Measurements from ENCODE around the gene IGFLR1. TPM values are rescaled to one million over a fixed set of nuclear protein-coding genes. Genes with fewer than 3 reads are reported as not detected.
"Not testable (repeated sequence)": the region's sequence is repeated elsewhere in the genome, so short reads cannot be mapped to it uniquely, and the experiment has no call there.

Gene IGFLR1
- total RNA-seq, 2 donors from 2014 or later = 48.1 to 59.0 TPM

DNA sequence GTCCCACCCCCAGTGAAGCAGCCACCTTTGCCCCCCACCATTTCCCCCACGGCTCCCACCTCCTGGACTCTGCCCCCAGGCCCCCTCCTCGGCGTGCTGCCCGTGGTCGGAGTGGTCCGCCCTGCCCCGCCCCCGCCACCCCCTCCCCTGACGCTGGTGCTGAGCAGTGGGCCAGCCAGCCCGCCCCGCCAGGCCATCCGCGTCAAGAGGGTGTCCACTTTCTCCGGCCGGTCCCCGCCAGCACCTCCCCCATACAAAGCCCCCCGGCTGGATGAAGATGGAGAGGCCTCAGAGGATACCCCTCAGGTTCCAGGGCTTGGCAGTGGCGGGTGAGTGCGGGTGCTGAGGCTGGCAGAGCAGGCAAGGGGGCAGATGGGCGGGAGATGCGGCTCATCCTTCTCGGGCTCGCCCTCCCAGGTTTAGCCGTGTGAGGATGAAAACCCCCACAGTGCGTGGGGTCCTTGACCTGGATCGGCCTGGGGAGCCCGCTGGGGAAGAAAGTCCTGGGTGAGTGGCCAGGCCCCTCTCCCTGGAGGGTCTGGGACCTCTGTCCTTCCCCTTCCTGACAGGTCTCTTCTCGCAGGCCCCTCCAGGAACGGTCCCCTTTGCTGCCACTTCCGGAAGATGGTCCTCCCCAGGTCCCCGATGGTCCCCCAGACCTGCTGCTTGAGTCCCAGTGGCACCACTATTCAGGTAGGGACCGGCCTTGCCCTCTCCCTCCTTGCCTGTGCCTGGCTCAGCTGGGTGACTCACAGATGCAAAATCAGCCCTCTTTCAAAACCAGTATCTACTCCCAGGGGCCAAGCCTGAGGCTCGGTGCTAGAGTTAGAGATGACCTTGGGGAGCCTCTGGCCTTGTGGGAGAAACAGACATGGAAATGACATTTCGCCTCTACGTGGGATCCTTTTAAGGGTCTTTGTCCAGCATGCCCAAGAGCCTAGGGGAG, 8.8 kb downstream of the IGFLR1 start:
- DNase-seq (no peak), ATAC-seq (no peak)
- peaks cover 33% of the 10 kb centered on the region for H3K4me1 Mint-ChIP-seq
- peak overlapping the region; percentile 86 for H3K27ac Mint-ChIP-seq
- no peak overlapping the region for H3K4me3 Mint-ChIP-seq
- no peaks in the 10 kb centered on the region for H3K27me3 Mint-ChIP-seq
- H3K9me3 ChIP-seq (ENCODE audit: control insufficient read depth, low read length, poor library complexity, severe bottlenecking) = no peaks in the 10 kb centered on the region
- peaks cover 11% of the 10 kb centered on the region for H3K36me3 Mint-ChIP-seq (ENCODE audit: low read depth)

DNA sequence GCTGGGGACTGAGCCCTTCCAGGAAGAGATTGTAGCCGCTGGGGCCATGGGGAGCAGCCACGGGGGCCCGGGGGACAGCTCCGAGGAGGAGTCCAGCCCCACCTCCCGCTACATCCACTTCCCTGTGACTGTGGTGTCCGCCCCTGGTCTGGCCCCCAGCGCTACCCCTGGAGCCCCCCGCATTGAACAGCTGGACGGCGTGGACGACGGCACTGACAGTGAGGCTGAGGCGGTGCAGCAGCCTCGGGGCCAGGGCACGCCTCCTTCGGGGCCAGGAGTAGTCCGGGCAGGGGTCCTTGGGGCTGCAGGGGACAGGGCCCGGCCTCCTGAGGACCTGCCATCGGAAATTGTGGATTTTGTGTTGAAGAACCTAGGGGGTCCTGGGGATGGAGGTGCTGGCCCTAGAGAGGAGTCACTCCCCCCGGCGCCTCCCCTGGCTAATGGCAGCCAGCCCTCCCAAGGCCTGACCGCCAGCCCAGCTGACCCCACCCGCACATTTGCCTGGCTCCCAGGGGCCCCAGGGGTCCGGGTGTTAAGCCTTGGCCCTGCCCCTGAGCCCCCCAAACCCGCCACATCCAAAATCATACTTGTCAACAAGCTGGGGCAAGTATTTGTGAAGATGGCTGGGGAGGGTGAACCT, 9.6 kb downstream of the IGFLR1 start:
- DNase-seq (no peak), ATAC-seq (no peak)
- Mint-ChIP-seq H3K27me3 (no peaks in the 10 kb centered on the region), H3K36me3 (ENCODE audit: low read depth) (peaks cover 11% of the 10 kb centered on the region), H3K27ac (no peak overlapping the region), H3K4me3 (no peak overlapping the region), H3K4me1 (peaks cover 39% of the 10 kb centered on the region)
- no peaks in the 10 kb centered on the region for H3K9me3 ChIP-seq (ENCODE audit: control insufficient read depth, low read length, poor library complexity, severe bottlenecking)

DNA sequence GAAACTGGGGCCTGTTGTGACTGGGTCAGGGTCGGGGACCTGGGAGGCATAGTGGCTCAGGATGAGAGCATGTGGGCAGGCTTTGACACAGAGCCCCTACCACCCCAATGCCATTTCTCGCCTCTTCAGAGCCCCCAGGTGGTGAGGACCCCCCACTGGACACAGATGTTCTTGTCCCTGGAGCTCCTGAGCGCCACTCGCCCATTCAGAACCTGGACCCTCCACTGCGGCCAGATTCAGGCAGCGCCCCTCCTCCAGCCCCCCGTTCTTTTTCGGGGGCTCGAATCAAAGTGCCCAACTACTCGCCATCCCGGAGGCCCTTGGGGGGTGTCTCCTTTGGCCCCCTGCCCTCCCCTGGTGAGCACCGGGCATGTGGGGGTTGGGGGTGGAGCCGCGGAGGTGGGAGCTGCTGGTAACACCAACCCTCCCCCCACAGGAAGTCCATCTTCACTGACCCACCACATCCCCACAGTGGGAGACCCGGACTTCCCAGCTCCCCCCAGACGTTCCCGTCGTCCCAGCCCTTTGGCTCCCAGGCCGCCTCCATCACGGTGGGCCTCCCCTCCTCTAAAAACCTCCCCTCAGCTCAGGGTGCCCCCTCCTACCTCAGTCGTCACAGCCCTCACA, 10.4 kb downstream of the IGFLR1 start:
- no peak for DNase-seq
- H3K4me1 Mint-ChIP-seq = peaks cover 34% of the 10 kb centered on the region
- H3K36me3 Mint-ChIP-seq (ENCODE audit: low read depth) = peaks cover 11% of the 10 kb centered on the region

DNA sequence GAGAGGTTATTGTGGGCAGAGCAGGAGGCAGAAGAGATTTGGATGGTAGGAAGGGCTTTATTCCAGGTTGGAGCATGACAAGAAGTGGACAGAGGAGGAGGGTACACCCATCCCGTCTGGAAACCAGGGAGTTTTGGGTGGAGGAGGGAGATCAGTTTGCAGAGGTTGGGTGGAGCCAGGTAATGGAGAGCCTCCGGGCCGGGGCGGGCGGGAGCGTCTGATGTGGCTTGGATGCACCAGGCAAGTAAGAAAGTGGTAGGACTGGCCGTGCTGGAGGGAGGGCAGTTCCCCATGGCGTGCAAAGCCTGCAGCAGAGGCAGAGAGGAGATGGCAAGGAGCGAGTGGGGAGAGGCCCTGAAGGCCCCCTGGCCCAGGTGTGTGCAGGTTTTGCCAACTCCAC, 10.9 kb downstream of the IGFLR1 start:
- no peak for DNase-seq
- Mint-ChIP-seq H3K27ac (no peak overlapping the region), H3K36me3 (ENCODE audit: low read depth) (peaks cover 11% of the 10 kb centered on the region), H3K4me1 (peaks cover 29% of the 10 kb centered on the region), H3K27me3 (no peaks in the 10 kb centered on the region), H3K4me3 (peak overlapping the region; percentile 49)
- H3K9me3 ChIP-seq (ENCODE audit: control insufficient read depth, low read length, poor library complexity, severe bottlenecking) = no peaks in the 10 kb centered on the region
- ATAC-seq = no peak

More for the DNA sequence above, 10.4 kb downstream of the IGFLR1 start:
- ATAC-seq = no peak
- H3K4me3 Mint-ChIP-seq = no peak overlapping the region
- no peak overlapping the region for H3K27ac Mint-ChIP-seq
- H3K27me3 Mint-ChIP-seq = no peaks in the 10 kb centered on the region
- no peaks in the 10 kb centered on the region for H3K9me3 ChIP-seq (ENCODE audit: control insufficient read depth, low read length, poor library complexity, severe bottlenecking)

DNA sequence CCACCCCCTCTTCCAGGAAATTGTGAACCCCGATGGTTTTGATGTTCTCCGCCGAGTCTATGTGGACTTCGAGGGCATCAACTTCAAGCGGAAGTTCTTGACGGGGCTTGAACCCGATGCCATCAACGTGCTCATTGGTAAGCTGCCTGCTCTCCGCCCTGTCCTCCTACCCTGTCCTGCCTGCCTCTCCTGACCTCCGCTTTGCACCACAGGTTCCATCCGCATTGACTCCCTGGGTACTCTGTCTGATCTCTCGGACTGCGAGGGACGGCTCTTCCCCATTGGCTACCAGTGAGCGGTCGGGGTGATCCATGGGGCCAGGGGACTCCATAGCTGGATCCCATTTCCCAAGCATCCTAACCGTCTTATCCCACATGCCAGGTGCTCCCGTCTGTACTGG, 11.9 kb downstream of the IGFLR1 start:
- Mint-ChIP-seq H3K27me3 (no peaks in the 10 kb centered on the region), H3K4me1 (peaks cover 26% of the 10 kb centered on the region), H3K36me3 (ENCODE audit: low read depth) (peaks cover 14% of the 10 kb centered on the region), H3K27ac (no peak overlapping the region), H3K4me3 (no peak overlapping the region)
- DNase-seq (no peak), ATAC-seq (no peak)
- no peaks in the 10 kb centered on the region for H3K9me3 ChIP-seq (ENCODE audit: control insufficient read depth, low read length, poor library complexity, severe bottlenecking)

DNA sequence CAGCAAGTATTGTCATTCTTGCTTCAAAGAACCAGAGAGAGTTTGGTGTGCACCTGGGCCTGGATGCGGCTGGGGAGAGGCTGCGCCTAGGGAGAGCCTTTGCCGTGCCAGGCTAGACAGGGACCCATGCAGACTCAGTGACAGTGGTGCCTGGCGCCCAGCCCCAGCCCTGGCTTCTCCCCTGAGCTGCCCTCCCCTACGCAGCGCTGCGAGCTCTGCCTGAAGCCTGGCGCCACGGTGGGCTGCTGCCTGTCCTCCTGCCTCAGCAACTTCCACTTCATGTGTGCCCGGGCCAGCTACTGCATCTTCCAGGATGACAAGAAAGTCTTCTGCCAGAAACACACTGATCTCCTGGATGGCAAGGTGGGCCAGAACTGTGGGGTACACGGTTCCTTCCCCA, 12.5 kb downstream of the IGFLR1 start:
- no peaks in the 10 kb centered on the region for H3K27me3 Mint-ChIP-seq
- no peak overlapping the region for H3K27ac Mint-ChIP-seq
- peaks cover 14% of the 10 kb centered on the region for H3K36me3 Mint-ChIP-seq (ENCODE audit: low read depth)
- peaks cover 26% of the 10 kb centered on the region for H3K4me1 Mint-ChIP-seq
- H3K9me3 ChIP-seq (ENCODE audit: control insufficient read depth, low read length, poor library complexity, severe bottlenecking) = no peaks in the 10 kb centered on the region
- DNase-seq (no peak), ATAC-seq (no peak)
- H3K4me3 Mint-ChIP-seq = no peak overlapping the region

DNA sequence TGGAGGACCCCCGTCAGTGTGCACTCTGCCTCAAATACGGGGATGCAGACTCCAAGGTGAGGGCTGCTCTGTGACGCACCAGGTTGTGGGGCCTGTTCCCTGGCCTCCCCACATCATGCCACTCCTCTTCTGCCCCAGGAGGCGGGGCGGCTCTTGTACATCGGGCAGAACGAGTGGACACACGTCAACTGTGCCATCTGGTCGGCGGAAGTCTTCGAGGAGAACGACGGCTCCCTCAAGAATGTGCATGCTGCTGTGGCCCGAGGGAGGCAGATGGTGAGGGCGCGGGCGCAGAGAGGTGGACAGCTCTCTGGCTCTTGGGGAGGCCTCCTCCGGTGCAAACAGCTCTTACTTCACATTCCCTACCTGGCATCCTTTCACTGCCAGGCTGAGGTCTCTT, 13.2 kb downstream of the IGFLR1 start:
- Mint-ChIP-seq H3K4me3 (no peak overlapping the region), H3K27me3 (no peaks in the 10 kb centered on the region), H3K4me1 (peaks cover 21% of the 10 kb centered on the region), H3K36me3 (ENCODE audit: low read depth) (peaks cover 14% of the 10 kb centered on the region), H3K27ac (peak overlapping the region; percentile 80)
- H3K9me3 ChIP-seq (ENCODE audit: control insufficient read depth, low read length, poor library complexity, severe bottlenecking) = no peaks in the 10 kb centered on the region
- DNase-seq (no peak), ATAC-seq (no peak)

DNA sequence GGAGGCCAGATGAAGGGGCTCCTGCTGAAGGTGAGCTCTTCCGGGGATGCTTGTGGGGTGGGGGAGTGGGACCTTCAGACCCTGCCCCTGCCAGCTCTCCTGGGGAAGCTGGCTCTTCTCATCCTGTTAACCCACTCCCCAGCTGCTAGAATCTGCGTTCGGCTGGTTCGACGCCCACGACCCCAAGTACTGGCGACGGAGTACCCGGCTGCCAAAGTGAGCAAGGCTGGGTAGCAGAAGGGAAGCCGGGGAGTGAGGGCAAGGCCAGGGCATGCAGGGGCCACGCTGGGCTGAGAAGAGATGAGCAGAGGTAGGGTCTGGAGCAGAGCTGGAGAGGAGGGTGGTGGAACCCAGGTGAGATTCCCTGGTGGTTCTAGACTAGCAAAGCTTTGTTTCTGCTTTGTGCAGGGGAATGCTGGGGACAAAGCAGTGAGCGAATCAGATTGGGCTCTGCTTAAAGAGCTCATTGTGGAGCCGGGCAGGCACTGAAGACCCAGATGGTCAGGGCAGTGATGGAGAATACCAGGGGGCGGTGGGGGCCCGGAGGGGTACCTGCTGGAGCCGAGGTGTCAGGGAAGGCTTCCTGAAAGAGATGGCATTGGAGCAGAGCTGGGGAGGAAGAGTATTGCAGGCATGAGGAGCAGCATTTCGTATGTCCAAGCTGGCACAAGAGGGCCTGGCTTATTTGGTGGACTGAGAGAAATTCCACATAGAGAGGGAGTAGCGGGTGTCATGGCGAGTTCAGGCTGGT, 14.1 kb downstream of the IGFLR1 start:
- H3K9me3 ChIP-seq (ENCODE audit: control insufficient read depth, low read length, poor library complexity, severe bottlenecking) = no peaks in the 10 kb centered on the region
- no peak for ATAC-seq
- DNase-seq = no peak
- peaks cover 14% of the 10 kb centered on the region for H3K36me3 Mint-ChIP-seq (ENCODE audit: low read depth)
- H3K27me3 Mint-ChIP-seq = no peaks in the 10 kb centered on the region
- H3K4me1 Mint-ChIP-seq = peaks cover 21% of the 10 kb centered on the region
- H3K4me3 Mint-ChIP-seq = peak overlapping the region; percentile 59
- H3K27ac Mint-ChIP-seq = peak overlapping the region; percentile 80

DNA sequence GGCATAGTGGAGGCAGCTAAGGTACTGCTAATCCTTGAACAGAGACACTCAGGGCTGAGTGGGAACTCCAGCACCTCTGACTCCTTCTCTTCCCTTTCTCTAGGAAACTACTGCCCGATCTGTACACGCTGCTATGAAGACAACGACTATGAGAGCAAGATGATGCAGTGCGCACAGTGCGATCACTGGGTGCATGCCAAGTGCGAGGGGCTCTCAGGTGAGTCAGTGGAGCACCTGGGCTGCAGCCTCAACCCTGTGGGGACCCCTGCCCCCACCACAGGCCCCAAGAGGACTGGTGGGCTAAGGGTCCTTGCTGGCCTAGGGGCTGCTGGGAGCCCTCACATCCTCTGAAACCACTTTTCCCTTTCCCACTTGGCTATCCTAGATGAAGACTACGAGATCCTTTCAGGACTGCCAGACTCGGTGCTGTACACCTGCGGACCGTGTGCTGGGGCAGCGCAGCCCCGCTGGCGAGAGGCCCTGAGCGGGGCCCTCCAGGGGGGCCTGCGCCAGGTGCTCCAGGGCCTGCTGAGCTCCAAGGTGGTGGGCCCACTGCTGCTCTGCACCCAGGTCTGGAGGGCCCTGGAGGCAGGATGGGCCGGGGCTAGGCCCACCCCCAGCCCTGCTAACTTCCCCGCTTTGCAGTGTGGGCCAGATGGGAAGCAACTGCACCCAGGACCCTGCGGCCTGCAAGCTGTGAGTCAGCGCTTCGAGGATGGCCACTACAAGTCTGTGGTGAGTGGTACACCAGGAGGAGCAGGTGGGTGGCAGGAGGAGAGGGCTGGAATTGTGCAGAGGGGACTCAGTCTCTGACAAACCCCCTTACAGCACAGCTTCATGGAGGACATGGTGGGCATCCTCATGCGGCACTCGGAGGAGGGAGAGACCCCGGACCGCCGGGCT, 14.9 kb downstream of the IGFLR1 start:
- Mint-ChIP-seq H3K36me3 (ENCODE audit: low read depth) (peaks cover 14% of the 10 kb centered on the region), H3K4me3 (no peak overlapping the region), H3K27ac (peak overlapping the region; percentile 80), H3K27me3 (no peaks in the 10 kb centered on the region), H3K4me1 (peaks cover 22% of the 10 kb centered on the region)
- DNase-seq (no peak), ATAC-seq (no peak)
- no peaks in the 10 kb centered on the region for H3K9me3 ChIP-seq (ENCODE audit: control insufficient read depth, low read length, poor library complexity, severe bottlenecking)

DNA sequence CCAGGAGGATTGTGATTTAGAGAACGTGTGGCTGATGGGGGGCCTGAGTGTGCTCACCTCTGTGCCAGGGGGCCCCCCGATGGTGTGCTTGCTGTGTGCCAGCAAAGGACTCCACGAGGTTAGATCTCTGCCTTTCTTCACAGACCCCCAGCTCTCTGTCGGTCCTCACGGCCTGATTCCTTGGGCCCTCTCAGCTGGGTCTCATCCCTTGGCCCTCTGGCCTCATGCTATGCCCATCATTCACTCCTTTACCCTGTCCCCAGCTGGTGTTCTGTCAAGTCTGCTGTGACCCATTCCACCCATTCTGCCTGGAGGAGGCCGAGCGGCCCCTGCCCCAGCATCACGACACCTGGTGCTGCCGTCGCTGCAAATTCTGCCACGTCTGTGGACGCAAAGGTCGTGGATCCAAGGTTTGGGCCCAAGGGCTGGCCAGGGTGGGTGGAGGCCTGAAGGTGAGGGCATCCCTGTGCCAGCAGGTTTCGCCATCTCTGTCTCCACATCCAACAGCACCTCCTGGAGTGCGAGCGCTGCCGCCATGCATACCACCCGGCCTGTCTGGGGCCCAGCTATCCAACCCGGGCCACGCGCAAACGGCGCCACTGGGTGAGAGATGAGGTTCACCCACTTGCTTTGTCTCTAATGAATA, 16.9 kb downstream of the IGFLR1 start:
- H3K27me3 Mint-ChIP-seq = no peaks in the 10 kb centered on the region
- no peaks in the 10 kb centered on the region for H3K9me3 ChIP-seq (ENCODE audit: control insufficient read depth, low read length, poor library complexity, severe bottlenecking)
- H3K27ac Mint-ChIP-seq = no peak overlapping the region
- H3K36me3 Mint-ChIP-seq (ENCODE audit: low read depth) = peaks cover 9% of the 10 kb centered on the region
- ATAC-seq (no peak), DNase-seq (no peak)
- H3K4me3 Mint-ChIP-seq = no peak overlapping the region
- H3K4me1 Mint-ChIP-seq = peaks cover 18% of the 10 kb centered on the region

DNA sequence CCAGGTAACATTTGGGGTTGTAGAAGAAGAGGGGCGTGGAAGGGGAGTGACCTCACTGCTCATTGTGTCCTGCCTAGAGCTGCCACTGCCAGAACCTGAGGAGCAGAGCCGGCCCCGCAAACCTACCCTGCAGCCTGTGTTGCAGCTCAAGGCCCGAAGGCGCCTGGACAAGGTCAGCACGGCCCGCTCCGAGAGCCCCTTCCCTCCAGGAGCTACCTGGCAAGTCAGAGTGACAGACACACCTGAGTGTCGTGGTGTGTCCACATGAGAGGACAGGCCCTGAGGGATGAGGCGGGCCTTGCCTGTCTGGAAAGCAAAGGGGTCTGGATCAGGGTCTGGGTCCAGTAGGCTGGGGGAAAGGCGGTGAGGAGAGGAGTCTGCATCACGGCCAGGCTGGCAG, 17.7 kb downstream of the IGFLR1 start:
- no peaks in the 10 kb centered on the region for H3K27me3 Mint-ChIP-seq
- H3K4me3 Mint-ChIP-seq = no peak overlapping the region
- ATAC-seq (no peak), DNase-seq (no peak)
- no peak overlapping the region for H3K27ac Mint-ChIP-seq
- H3K4me1 Mint-ChIP-seq = peaks cover 18% of the 10 kb centered on the region
- H3K9me3 ChIP-seq (ENCODE audit: control insufficient read depth, low read length, poor library complexity, severe bottlenecking) = no peaks in the 10 kb centered on the region
- H3K36me3 Mint-ChIP-seq (ENCODE audit: low read depth) = peaks cover 7% of the 10 kb centered on the region

DNA sequence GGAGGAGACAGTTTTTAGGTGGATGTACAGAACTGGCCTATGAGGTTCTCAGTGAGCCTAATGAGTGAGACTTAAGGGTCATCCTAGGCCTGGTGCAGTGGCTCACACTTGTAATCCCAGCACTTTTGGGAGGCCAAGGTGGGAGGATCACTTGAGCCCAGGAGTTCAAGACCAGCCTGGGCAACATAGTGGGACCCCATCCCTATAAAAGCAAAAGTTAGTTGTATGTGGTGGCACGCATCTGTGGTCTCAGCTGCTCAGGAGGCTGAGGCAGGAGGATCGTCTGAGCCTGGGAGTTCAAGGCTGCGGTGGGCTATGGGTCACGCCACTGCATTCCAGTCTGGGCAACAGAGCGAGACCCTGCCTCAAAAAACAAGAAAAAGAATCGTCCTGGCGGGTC, 18.1 kb downstream of the IGFLR1 start:
- H3K27me3 Mint-ChIP-seq; H3K9me3 ChIP-seq (ENCODE audit: control insufficient read depth, low read length, poor library complexity, severe bottlenecking); ATAC-seq; H3K4me3 Mint-ChIP-seq; H3K36me3 Mint-ChIP-seq (ENCODE audit: low read depth); DNase-seq; H3K27ac Mint-ChIP-seq: not testable (repeated sequence)
- H3K4me1 Mint-ChIP-seq = peaks cover 22% of the 10 kb centered on the region

Data from T-helper 17 cell (primary cell).